Esophagus muscularis mucosa (tissue), 4 donors: Measurements from ENCODE around the gene ACBD4.

ENCODE experiments used
- EP300 ChIP-seq: sonication (generic); formaldehyde crosslinking; IDR thresholded peaks from one replicate; pipeline ENCODE4 v1.6.1; 2017; ENCODE audit warnings: antibody characterized with exemption
- POLR2A ChIP-seq: fragments of 450-650 bp; IDR thresholded peaks from one replicate; pipeline ENCODE4 v1.6.1; 2017; ENCODE audit warnings: antibody characterized with exemption, moderate library complexity, mild to moderate bottlenecking, low read depth
- POLR2AphosphoS5 ChIP-seq, 2 donors: sonication (generic); formaldehyde crosslinking; IDR thresholded peaks; one replicate each; pipeline ENCODE4 v1.6.1; 2017; ENCODE audit warnings: antibody characterized with exemption in 2 of 2
- TF ChIP-seq, protein P1 (sequence below), 3 experiments: fragments of 200-600 bp in 2 of 3; fragments of 450-650 bp in 1 of 3; sonication (generic) in 2 of 3; IDR thresholded peaks; one replicate each; pipeline ENCODE4 v1.5.1; 2017 to 2019; ENCODE audit warnings: antibody characterized with exemption in 3 of 3, mild to moderate bottlenecking in 2 of 3, moderate library complexity in 1 of 3

DNA sequence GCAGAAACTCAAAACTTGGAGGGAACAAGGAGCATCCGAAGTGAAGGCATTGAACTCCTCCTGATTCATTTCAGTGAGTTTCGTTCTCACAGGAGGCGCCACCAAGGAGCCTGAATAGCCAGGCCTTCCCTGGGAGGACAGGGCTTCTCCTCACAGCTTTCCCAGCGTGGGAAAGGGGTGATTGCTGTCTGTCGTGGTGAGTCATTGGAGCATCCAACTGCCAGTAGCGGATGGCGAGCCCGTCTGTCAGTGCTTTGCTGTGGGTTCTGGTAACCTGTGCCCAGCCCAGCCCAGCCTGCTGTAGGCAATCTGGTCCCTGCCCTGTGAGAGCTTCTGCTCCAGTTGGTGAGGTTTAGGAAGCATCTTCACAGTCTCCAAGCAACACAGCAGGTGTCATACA, 31.5 kb upstream of the ACBD4 start:
- TF ChIP-seq, protein P1, sequence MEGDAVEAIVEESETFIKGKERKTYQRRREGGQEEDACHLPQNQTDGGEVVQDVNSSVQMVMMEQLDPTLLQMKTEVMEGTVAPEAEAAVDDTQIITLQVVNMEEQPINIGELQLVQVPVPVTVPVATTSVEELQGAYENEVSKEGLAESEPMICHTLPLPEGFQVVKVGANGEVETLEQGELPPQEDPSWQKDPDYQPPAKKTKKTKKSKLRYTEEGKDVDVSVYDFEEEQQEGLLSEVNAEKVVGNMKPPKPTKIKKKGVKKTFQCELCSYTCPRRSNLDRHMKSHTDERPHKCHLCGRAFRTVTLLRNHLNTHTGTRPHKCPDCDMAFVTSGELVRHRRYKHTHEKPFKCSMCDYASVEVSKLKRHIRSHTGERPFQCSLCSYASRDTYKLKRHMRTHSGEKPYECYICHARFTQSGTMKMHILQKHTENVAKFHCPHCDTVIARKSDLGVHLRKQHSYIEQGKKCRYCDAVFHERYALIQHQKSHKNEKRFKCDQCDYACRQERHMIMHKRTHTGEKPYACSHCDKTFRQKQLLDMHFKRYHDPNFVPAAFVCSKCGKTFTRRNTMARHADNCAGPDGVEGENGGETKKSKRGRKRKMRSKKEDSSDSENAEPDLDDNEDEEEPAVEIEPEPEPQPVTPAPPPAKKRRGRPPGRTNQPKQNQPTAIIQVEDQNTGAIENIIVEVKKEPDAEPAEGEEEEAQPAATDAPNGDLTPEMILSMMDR (IDR thresholded peaks at IDR 0.05) = no peak
- no peak for TF ChIP-seq POLR2AphosphoS5 (IDR thresholded peaks at IDR 0.05)
- no peak for TF ChIP-seq POLR2A
- no peak for TF ChIP-seq EP300
